ENCODE data around the gene NME3. TPM values are rescaled to one million over a fixed set of nuclear protein-coding genes. Genes with fewer than 3 reads are reported as not detected.

NME3 gene
- total and polyA plus RNA-seq, 2 of the 4 experiments (the other 2 are of a cell fraction), result 12.7 to 41.2 TPM

GRCh38 chr16:1793578-1794220 lies 22.4 kb upstream of the NME3 start, which contains the start of gene IGFALS:
IGFALS (minus strand) TSS chr16:1793705; CDS start chr16:1793652, 53 bp downstream.
- POLR2A ChIA-PET (ENCODE audit: unreplicated experiment), result no interaction called here
- H3K18ac ChIP-seq (ENCODE audit: low read depth, low read length), result no peak within 1 kb of the TSS
- CTCF ChIA-PET, result no interaction called here
- no peaks in the 10 kb centered on the region for H3K79me1 ChIP-seq (ENCODE audit: low read depth in 1 of 2, low read length in 2 of 2)
- no peak within 1 kb of the TSS for H3K23ac ChIP-seq (ENCODE audit: low read depth, low read length)
- H2BK15ac ChIP-seq (ENCODE audit: low read depth, low read length), result no peak within 1 kb of the TSS
- TF ChIP-seq RAD21 (IDR thresholded peaks at IDR 0.05; ENCODE audit: low read length) (no peak), CTCF (conservative IDR thresholded peaks at IDR 0.05; ENCODE audit: low read depth, low read length) (no peak), RFX5 (IDR thresholded peaks at IDR 0.05; ENCODE audit: low read depth, low read length) (no peak), MXI1 (IDR thresholded peaks at IDR 0.05; ENCODE audit: borderline replicate concordance, low read depth, low read length) (no peak), CHD1 (IDR thresholded peaks at IDR 0.05; ENCODE audit: low read depth, low read length) (no peak), MAZ (IDR thresholded peaks at IDR 0.05; ENCODE audit: borderline replicate concordance, low read depth, low read length) (no peak), FOS (IDR thresholded peaks at IDR 0.05; ENCODE audit: low read depth, low read length) (no peak), SMC3 (IDR thresholded peaks at IDR 0.05; ENCODE audit: low read depth, low read length) (no peak), POLR2A (IDR thresholded peaks at IDR 0.05; ENCODE audit: low read depth, low read length) (no peak), BHLHE40 (IDR thresholded peaks at IDR 0.05; ENCODE audit: low read depth, low read length) (no peak), USF2 (IDR thresholded peaks at IDR 0.05; ENCODE audit: low read depth, low read length) (no peak)
- dilution Hi-C loops (cut with HindIII; ENCODE audit: low sequenced_read_pairs, unreplicated experiment), result no loop called here
- peaks cover 5% of the 10 kb centered on the region; the same call in 1 of the 2 replicates for H3K9me3 ChIP-seq (ENCODE audit: control insufficient read depth, insufficient read depth, low read length)
- no peak within 1 kb of the TSS for H2BK120ac ChIP-seq (ENCODE audit: low read depth, low read length)
- ATAC-seq (ENCODE audit: low read depth) (no peak), DNase-seq (no peak)
- H3K27ac ChIP-seq (ENCODE audit: insufficient read depth, low read length), result no peak within 1 kb of the TSS
- H3K9me1 ChIP-seq (ENCODE audit: insufficient read depth, low read length), result 0 out of 2 replicates have a peak, but pooled peaks cover 2% of the 10 kb centered on the region
- H2AK5ac ChIP-seq (ENCODE audit: low read depth, low read length), result no peak within 1 kb of the TSS
- H3K36me3 ChIP-seq (ENCODE audit: control insufficient read depth, insufficient read depth, low read length), result peaks cover 20% of the 10 kb centered on the region
- no peaks in the 10 kb centered on the region for H3K4me1 ChIP-seq (ENCODE audit: control insufficient read depth, insufficient read depth, low read length)
- H3K27me3 ChIP-seq (ENCODE audit: control insufficient read depth, insufficient read depth, low read length), result no peaks in the 10 kb centered on the region
- H3K56ac ChIP-seq (ENCODE audit: extremely low read depth, insufficient read depth, low read length), result no peak within 1 kb of the TSS
- BruUV-seq (replicated peaks), result no TSS peak
- no peak within 1 kb of the TSS for H2AFZ ChIP-seq (replicated peaks; ENCODE audit: low read length, poor library complexity)
- H3K14ac ChIP-seq (replicated peaks; ENCODE audit: low read depth, low read length), result no peak within 1 kb of the TSS
- H3K4ac ChIP-seq (ENCODE audit: low read depth, low read length), result no peak within 1 kb of the TSS
- intact Hi-C loops (cut with micrococcal nuclease), result no loop called here
- in situ Hi-C loops (cut with MboI; ENCODE audit: low sequenced_read_pairs), result no loop called here
- no peak within 1 kb of the TSS for H2BK5ac ChIP-seq (ENCODE audit: low read depth, low read length, poor library complexity, severe bottlenecking)
- H4K91ac ChIP-seq (ENCODE audit: insufficient read depth, low read depth, low read length), result no peak within 1 kb of the TSS
- H2BK20ac ChIP-seq (ENCODE audit: low read depth, low read length), result no peak within 1 kb of the TSS
- H4K5ac ChIP-seq (ENCODE audit: low read depth, low read length), result no peak within 1 kb of the TSS
- H3K4me2 ChIP-seq (ENCODE audit: low read depth, low read length), result no peak within 1 kb of the TSS
- no peak within 1 kb of the TSS for H4K8ac ChIP-seq (ENCODE audit: low read depth in 2 of 2, low read length in 2 of 2)
- no peak within 1 kb of the TSS for H3K4me3 ChIP-seq (ENCODE audit: insufficient read depth, low read depth, low read length)
- WGBS, 2 experiments (ENCODE audit: extremely low coverage in 2 of 2, insufficient read length in 1 of 2), result 74% methylated on average over 16 of the region's 28 CpGs; no CpG with 5 or more reads in 1 of the 2 experiments
- H3K9ac ChIP-seq (ENCODE audit: low read depth, low read length), result no peak within 1 kb of the TSS
- H2AK9ac ChIP-seq (replicated peaks; ENCODE audit: low read depth, low read length, poor library complexity), result peak within 1 kb of the TSS; percentile 28
- no peaks in the 10 kb centered on the region; the same call in 1 of the 2 replicates for H4K20me1 ChIP-seq (ENCODE audit: insufficient read depth, low read length)
